HepG2 (cell line): Measurements from ENCODE around the gene AAMP. TPM values are rescaled to one million over a fixed set of nuclear protein-coding genes. Genes with fewer than 3 reads are reported as not detected.

ENCODE experiments used
- AHR ChIP-seq: IDR thresholded peaks from 2 replicates; pipeline ENCODE4 v1.6.1; 2018; ENCODE audit warnings: missing genetic modification reagents, missing compliant biosample characterization
- HDAC1 ChIP-seq: sonication (generic); formaldehyde crosslinking; IDR thresholded peaks from 2 replicates; pipeline ENCODE4 v1.5.1; 2020; ENCODE audit warnings: mild to moderate bottlenecking, missing genetic modification reagents
- IKZF4 ChIP-seq: sonication (generic); formaldehyde crosslinking; IDR thresholded peaks from 2 replicates; pipeline ENCODE4 v1.5.1; 2020; ENCODE audit warnings: borderline replicate concordance, mild to moderate bottlenecking, low read depth, missing genetic modification reagents; ENCODE audit errors: not compliant biosample characterization
- RXRB ChIP-seq: IDR thresholded peaks from 2 replicates; pipeline ENCODE4 v1.6.1; 2016; ENCODE audit warnings: borderline replicate concordance, missing genetic modification reagents, missing compliant biosample characterization
- TGIF2 ChIP-seq: IDR thresholded peaks from 2 replicates; pipeline ENCODE4 v1.6.1; 2016; ENCODE audit warnings: control low read depth, missing compliant biosample characterization
- ZFP37 ChIP-seq: sonication (generic); formaldehyde crosslinking; IDR thresholded peaks from 2 replicates; pipeline ENCODE4 v1.4.0; 2020; ENCODE audit warnings: missing genetic modification reagents, borderline replicate concordance
- ZFX ChIP-seq: sonication (generic); formaldehyde crosslinking; IDR thresholded peaks from 2 replicates; pipeline ENCODE4 v1.4.0; 2020; ENCODE audit warnings: mild to moderate bottlenecking, low read depth, missing genetic modification reagents, moderate library complexity
- ZNF143 ChIP-seq: sonication (generic); formaldehyde crosslinking; IDR thresholded peaks from 2 replicates; pipeline ENCODE4 v1.4.0; 2020; ENCODE audit warnings: missing genetic modification reagents
- ZNF160 ChIP-seq: sonication (generic); formaldehyde crosslinking; IDR thresholded peaks from 2 replicates; pipeline ENCODE4 v1.8.0; 2022; ENCODE audit warnings: mild to moderate bottlenecking, inconsistent platforms, missing genetic modification reagents
- ZNF430 ChIP-seq: sonication (generic); formaldehyde crosslinking; IDR thresholded peaks from 2 replicates; pipeline ENCODE4 v1.9.0; 2021; ENCODE audit warnings: mild to moderate bottlenecking, missing genetic modification reagents
- ZNF512 ChIP-seq: sonication (generic); formaldehyde crosslinking; IDR thresholded peaks from 2 replicates; pipeline ENCODE4 v1.4.0; 2020; ENCODE audit warnings: mild to moderate bottlenecking, missing genetic modification reagents
- polyA plus RNA-seq, 8 experiments: library from polyadenylated mRNA; depleted of rRNA in 3 of 8; stranded (reverse) in 7 of 8; unstranded in 1 of 8; fragments of >200 nt; fragmentation: Illumina TruSeq in 4 of 8; extraction: Trizol in 4 of 8; gene quantifications; 2 replicates each; pipeline versions ENCODE4 v1.2.1 to v1.2.3, GENCODE V29; 2011 to 2016; ENCODE audit warnings: low read depth in 4 of 8, missing spikeins in 1 of 8, mixed read lengths in 1 of 8; ENCODE audit not compliant: insufficient read depth in 1 of 8
- total RNA-seq, 5 experiments: library from RNA; depleted of rRNA; stranded (reverse); fragments of >200 nt; fragmentation: Illumina TruSeq; extraction: Trizol; gene quantifications; 2 replicates each; pipeline ENCODE4 v1.2.3, GENCODE V29; 2016; ENCODE audit warnings: low read depth in 1 of 5
- TF ChIP-seq, protein P1 (sequence below): sonication (generic); formaldehyde crosslinking; IDR thresholded peaks from 2 replicates; pipeline ENCODE4 v1.4.0; 2020; ENCODE audit warnings: mild to moderate bottlenecking, missing genetic modification reagents, borderline replicate concordance
- TF ChIP-seq, protein P2 (sequence below): sonication (generic); formaldehyde crosslinking; IDR thresholded peaks from 2 replicates; pipeline ENCODE4 v1.8.0; 2022; ENCODE audit warnings: mild to moderate bottlenecking, missing genetic modification reagents, borderline replicate concordance
- TF ChIP-seq, protein P3 (sequence below): IDR thresholded peaks from 2 replicates; pipeline ENCODE4 v1.6.1; 2016; ENCODE audit warnings: missing compliant biosample characterization, missing genetic modification reagents, borderline replicate concordance
- TF ChIP-seq, protein P4 (sequence below): sonication (generic); formaldehyde crosslinking; IDR thresholded peaks from 2 replicates; pipeline ENCODE4 v1.4.0; 2020; ENCODE audit warnings: mild to moderate bottlenecking, missing genetic modification reagents

AAMP gene
- total and polyA plus RNA-seq, 2 of the 13 experiments (the other 11 are each of a cell fraction or from before 2014, with no cell fraction given) = 110 to 186 TPM

- TF ChIP-seq, protein P1, sequence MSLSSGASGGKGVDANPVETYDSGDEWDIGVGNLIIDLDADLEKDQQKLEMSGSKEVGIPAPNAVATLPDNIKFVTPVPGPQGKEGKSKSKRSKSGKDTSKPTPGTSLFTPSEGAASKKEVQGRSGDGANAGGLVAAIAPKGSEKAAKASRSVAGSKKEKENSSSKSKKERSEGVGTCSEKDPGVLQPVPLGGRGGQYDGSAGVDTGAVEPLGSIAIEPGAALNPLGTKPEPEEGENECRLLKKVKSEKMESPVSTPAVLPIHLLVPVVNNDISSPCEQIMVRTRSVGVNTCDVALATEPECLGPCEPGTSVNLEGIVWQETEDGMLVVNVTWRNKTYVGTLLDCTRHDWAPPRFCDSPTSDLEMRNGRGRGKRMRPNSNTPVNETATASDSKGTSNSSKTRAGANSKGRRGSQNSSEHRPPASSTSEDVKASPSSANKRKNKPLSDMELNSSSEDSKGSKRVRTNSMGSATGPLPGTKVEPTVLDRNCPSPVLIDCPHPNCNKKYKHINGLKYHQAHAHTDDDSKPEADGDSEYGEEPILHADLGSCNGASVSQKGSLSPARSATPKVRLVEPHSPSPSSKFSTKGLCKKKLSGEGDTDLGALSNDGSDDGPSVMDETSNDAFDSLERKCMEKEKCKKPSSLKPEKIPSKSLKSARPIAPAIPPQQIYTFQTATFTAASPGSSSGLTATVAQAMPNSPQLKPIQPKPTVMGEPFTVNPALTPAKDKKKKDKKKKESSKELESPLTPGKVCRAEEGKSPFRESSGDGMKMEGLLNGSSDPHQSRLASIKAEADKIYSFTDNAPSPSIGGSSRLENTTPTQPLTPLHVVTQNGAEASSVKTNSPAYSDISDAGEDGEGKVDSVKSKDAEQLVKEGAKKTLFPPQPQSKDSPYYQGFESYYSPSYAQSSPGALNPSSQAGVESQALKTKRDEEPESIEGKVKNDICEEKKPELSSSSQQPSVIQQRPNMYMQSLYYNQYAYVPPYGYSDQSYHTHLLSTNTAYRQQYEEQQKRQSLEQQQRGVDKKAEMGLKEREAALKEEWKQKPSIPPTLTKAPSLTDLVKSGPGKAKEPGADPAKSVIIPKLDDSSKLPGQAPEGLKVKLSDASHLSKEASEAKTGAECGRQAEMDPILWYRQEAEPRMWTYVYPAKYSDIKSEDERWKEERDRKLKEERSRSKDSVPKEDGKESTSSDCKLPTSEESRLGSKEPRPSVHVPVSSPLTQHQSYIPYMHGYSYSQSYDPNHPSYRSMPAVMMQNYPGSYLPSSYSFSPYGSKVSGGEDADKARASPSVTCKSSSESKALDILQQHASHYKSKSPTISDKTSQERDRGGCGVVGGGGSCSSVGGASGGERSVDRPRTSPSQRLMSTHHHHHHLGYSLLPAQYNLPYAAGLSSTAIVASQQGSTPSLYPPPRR (CRISPR knock-in tag) = peak; percentile 4; the same call in 1 of the 2 replicates
- TF ChIP-seq TGIF2 (CRISPR knock-in tag) (no peak; the same call in 1 of the 2 replicates), ZNF512 (CRISPR knock-in tag) (no peak), ZNF430 (CRISPR knock-in tag) (peak; percentile 95), ZNF143 (peak; percentile 98), IKZF4 (CRISPR knock-in tag) (peak; percentile 9), AHR (CRISPR knock-in tag) (no peak; the same call in 1 of the 2 replicates), ZNF160 (CRISPR knock-in tag) (0 out of 2 replicates have a peak, but pooled peaks have one; percentile 59), HDAC1 (CRISPR knock-in tag) (peak; percentile 49; the same call in 1 of the 2 replicates), ZFP37 (CRISPR knock-in tag) (peak; percentile 81; the same call in 1 of the 2 replicates), RXRB (no peak; the same call in 1 of the 2 replicates), ZFX (peak; percentile 95)
- TF ChIP-seq, protein P2, sequence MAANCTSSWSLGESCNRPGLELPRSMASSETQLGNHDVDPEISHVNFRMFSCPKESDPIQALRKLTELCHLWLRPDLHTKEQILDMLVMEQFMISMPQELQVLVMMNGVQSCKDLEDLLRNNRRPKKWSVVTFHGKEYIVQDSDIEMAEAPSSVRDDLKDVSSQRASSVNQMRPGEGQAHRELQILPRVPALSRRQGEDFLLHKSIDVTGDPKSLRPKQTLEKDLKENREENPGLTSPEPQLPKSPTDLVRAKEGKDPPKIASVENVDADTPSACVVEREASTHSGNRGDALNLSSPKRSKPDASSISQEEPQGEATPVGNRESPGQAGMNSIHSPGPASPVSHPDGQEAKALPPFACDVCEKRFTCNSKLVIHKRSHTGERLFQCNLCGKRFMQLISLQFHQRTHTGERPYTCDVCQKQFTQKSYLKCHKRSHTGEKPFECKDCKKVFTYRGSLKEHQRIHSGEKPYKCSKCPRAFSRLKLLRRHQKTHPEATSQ (CRISPR knock-in tag) = no peak
- TF ChIP-seq, protein P3, sequence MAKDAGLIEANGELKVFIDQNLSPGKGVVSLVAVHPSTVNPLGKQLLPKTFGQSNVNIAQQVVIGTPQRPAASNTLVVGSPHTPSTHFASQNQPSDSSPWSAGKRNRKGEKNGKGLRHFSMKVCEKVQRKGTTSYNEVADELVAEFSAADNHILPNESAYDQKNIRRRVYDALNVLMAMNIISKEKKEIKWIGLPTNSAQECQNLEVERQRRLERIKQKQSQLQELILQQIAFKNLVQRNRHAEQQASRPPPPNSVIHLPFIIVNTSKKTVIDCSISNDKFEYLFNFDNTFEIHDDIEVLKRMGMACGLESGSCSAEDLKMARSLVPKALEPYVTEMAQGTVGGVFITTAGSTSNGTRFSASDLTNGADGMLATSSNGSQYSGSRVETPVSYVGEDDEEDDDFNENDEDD = peak; percentile 68; the same call in 1 of the 2 replicates
- TF ChIP-seq, protein P4, sequence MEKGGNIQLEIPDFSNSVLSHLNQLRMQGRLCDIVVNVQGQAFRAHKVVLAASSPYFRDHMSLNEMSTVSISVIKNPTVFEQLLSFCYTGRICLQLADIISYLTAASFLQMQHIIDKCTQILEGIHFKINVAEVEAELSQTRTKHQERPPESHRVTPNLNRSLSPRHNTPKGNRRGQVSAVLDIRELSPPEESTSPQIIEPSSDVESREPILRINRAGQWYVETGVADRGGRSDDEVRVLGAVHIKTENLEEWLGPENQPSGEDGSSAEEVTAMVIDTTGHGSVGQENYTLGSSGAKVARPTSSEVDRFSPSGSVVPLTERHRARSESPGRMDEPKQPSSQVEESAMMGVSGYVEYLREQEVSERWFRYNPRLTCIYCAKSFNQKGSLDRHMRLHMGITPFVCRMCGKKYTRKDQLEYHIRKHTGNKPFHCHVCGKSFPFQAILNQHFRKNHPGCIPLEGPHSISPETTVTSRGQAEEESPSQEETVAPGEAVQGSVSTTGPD (CRISPR knock-in tag) = no peak
These were observed at the start of gene AAMP, which contains the start of gene PNKD (continued) for GRCh38 chr2:218269900-218270720.
